Measurements from ENCODE around the gene CTSC.
"Not testable (repeated sequence)": the region's sequence is repeated elsewhere in the genome, so short reads cannot be mapped to it uniquely, and the experiment has no call there.

The CTSC gene

GRCh38 chr11:88277349-88277915 is 60.1 kb downstream of the CTSC start:
- no peak for DNase-seq

- DNase-seq: no peak
These were observed 61.9 kb downstream of the CTSC start for GRCh38 chr11:88275636-88276035.

GRCh38 chr11:88266919-88267318 is 70.6 kb downstream of the CTSC start:
- no peak for DNase-seq

GRCh38 chr11:88266157-88266556 is 71.4 kb downstream of the CTSC start:
- DNase-seq: no peak

DNA sequence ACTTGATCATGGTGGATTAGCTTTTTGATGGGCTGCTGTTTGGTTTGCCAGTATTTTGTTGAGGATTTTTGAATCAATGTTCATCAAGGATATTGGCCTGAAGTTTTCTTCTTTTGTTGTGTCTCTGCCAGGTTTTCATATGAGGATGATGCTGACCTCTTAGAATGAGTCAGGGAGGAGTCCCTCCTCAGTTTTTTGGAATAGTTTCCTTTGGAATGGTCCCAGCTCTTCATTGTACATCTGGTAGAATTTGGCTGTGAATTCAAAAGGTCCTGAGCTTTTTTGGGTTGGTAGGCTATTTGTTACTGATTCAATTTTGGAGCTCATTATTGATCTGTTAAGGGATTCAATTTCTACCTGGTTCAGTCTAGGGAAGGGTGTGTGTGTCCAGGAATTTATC is 78.1 kb downstream of the CTSC start:
- DNase-seq: no peak

DNA sequence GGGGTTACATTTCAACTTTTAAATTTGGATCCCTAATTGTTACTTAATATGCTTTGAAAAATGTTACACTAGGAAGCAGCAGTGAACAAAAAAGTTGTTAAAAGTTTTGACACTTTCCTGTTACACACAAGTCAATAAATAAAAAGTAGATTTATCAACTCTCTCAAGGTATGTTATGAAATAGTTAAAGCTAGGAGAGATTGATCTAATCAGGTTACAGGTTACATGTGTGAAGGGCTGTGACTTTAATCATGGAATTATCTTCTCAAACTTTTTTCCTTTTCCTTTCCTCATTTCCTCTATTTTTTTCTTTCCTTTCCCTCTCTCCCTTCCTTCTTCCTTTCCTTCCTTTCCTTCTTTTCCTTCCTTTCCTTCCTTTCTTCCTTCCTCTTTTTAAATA is 85.3 kb downstream of the CTSC start:
- no peak for DNase-seq

DNA sequence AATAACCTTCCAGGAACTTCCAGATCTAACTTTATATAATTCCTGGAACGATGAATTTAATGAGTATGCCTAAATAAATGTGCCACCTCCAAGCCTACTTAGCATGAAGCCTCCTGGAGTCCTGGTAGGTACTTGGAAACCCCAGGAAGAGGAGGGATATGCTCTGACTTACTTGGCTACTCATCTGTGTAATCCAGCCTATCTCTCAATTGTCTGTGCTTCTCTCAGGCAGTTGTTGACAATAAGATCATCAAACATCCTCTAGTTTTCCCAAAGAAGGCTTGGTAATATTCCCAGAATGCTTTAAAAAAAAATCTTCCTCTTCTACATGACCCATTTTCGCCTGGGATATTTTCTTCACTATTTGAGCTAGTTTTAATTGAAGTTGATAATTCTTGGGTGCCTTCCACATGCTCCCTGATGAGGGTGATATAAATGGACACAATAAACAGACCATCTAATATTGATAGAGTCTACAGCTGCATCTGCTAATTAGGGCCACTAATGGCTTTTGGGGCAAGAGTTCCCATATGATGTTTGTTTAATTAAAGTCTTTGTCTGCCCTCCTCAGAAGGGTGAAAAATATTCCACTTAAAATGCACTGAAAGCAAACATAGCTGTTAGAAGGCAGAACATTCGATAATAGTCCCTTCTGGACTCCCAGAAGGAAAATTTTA is 86.8 kb downstream of the CTSC start:
- DNase-seq: no peak

GRCh38 chr11:88249706-88250105 is 87.8 kb downstream of the CTSC start:
- DNase-seq: no peak

GRCh38 chr11:88246696-88247095 is 90.8 kb downstream of the CTSC start:
- DNase-seq: no peak

- DNase-seq: not testable (repeated sequence)
These were observed 92.0 kb downstream of the CTSC start for GRCh38 chr11:88245576-88245975.

All from CD4-positive, alpha-beta T cell treated with Interleukin-15 for 1 hour (primary cell).